Heart left ventricle (tissue), 16 donors: Measurements from ENCODE around the gene DCAF8. TPM values are rescaled to one million over a fixed set of nuclear protein-coding genes. Genes with fewer than 3 reads are reported as not detected.

Source experiments
- ATAC-seq, 4 donors: fragments of 200-7000 bp; cut with Tn5 transposase; one replicate each; pipeline ENCODE4 v1.9.1; 2020 to 2022; ENCODE audit warnings: moderate library complexity in 4 of 4, mild to moderate bottlenecking in 3 of 4, moderate number of reproducible peaks in 1 of 4
- DNase-seq, 5 donors: peaks; one replicate each; pipeline ENCODE4 v3.0.0-alpha.2; 2020
- H3K27ac ChIP-seq, 12 donors: fragments of 200-600 bp; sonication (generic) in 4 of 12; one replicate each; pipeline versions ENCODE4 v1.5.0 to v1.8.0; 2016 to 2022; ENCODE audit warnings: mild to moderate bottlenecking in 2 of 12
- H3K27me3 ChIP-seq, 9 donors: fragments of 200-600 bp; sonication (generic) in 2 of 9; one replicate each; pipeline versions ENCODE4 v1.5.1 to v1.8.0; 2016 to 2022; ENCODE audit warnings: mild to moderate bottlenecking in 3 of 9
- H3K36me3 ChIP-seq, 9 donors: fragments of 200-600 bp; sonication (generic) in 2 of 9; one replicate each; pipeline versions ENCODE4 v1.5.0 to v1.8.0; 2018 to 2022; ENCODE audit warnings: mild to moderate bottlenecking in 2 of 9
- H3K4me1 ChIP-seq, 12 donors: fragments of 200-600 bp; sonication (generic) in 4 of 12; one replicate each; pipeline versions ENCODE4 v1.5.0 to v1.8.0; 2016 to 2022; ENCODE audit warnings: mild to moderate bottlenecking in 3 of 12
- H3K4me3 ChIP-seq, 12 donors: fragments of 200-600 bp; sonication (generic) in 4 of 12; one replicate each; pipeline versions ENCODE4 v1.5.0 to v1.8.0; 2017 to 2022; ENCODE audit warnings: mild to moderate bottlenecking in 9 of 12, moderate library complexity in 4 of 12
- H3K9me3 ChIP-seq, 12 donors: fragments of 200-600 bp; sonication (generic) in 4 of 12; one replicate each; pipeline versions ENCODE4 v1.5.0 to v1.8.0; 2016 to 2022; ENCODE audit warnings: mild to moderate bottlenecking in 1 of 12
- POLR2A ChIP-seq, 2 donors: fragments of 450-650 bp; IDR thresholded peaks; one replicate each; pipeline ENCODE4 v1.6.1; 2017; ENCODE audit warnings: antibody characterized with exemption in 2 of 2, mild to moderate bottlenecking in 2 of 2, moderate library complexity in 2 of 2
- WGBS, 4 donors: extraction: QIAGEN DNeasy Blood & Tissue Kit in 2 of 4; methylation state at CpG; one replicate each; pipeline versions ENCODE4 v1.1.5 to v1.1.7; 2013 to 2018; 5-methylcytosine and 5-hydroxymethylcytosine counted together
- intact Hi-C, 10 donors: fragments of 100-400 bp; cut with DNase I; formaldehyde crosslinking; loops; one replicate each; pipeline versions ENCODE4 v1.11.1 to v1.14.2; 2022
- polyA plus RNA-seq, 2 donors: library from polyadenylated mRNA; stranded (reverse); fragments of 200-250 nt; gene quantifications; one replicate each; pipeline ENCODE4 v1.2.3, GENCODE V29; 2013
- total RNA-seq, 9 donors: library from RNA; depleted of rRNA in 2 of 9; stranded (reverse); fragments of >200 nt in 2 of 9; fragmentation: NEBNext Ultra II Directional in 3 of 9; extraction: Animal tissue kit (Norgen Biotek cat#: 25700) in 3 of 9; gene quantifications; one replicate each; pipeline versions ENCODE4 v1.1.0 to v1.2.4, GENCODE V29; 2016 to 2023
- TF ChIP-seq, protein P1 (sequence below), 12 donors: fragments of 200-600 bp; sonication (generic) in 4 of 12; IDR thresholded peaks; one replicate each; pipeline versions ENCODE4 v1.5.0 to v1.8.0; 2018 to 2022; ENCODE audit warnings: antibody characterized with exemption in 12 of 12, mild to moderate bottlenecking in 5 of 12
- donor health status: ischemic (EF 13 %, LVEDD 7.1; RV severe dilation, severe dysfunction).
- donor health status: healthy with polysubstance abuse.
- donor health status: DM: no; HTN: yes; CAD: no.
- donor health status: DM: no; HTN: no; CAD: no.
- donor health status: ischemic (EF 25% LVEDD 6.9; RV normal size, moderate dysfunction).
- donor health status: ischemic (EF 25% LVEDD 5.7; RV mildly dilated, moderate dysfunction).
- donor health status: healthy.
- donor health status: DM: yes; HTN: yes; CAD: no.
- donor health status: ischemic (EF 35%, LVEDD 5.7; RV mildly dilated, moderate dysfunction).
- donor health status: nonischemic (EF 11% LVEDD 7.7; RV severe dilation, severe dysfunction).
- donor health status: DM: yes; HTN: yes; CAD: no.
- donor health status: PGD.
- donor health status: ischemic (EF 29% LVEDD 5.4; RV normal size, mild dysfunction).
- donor health status: nonischemic (EF 23%, LVEDD 6.1; RV moderate dilation, normal function).

The DCAF8 gene
- total and polyA plus RNA-seq, 11 donors: 78.4 to 161 (median 128) TPM

DNA sequence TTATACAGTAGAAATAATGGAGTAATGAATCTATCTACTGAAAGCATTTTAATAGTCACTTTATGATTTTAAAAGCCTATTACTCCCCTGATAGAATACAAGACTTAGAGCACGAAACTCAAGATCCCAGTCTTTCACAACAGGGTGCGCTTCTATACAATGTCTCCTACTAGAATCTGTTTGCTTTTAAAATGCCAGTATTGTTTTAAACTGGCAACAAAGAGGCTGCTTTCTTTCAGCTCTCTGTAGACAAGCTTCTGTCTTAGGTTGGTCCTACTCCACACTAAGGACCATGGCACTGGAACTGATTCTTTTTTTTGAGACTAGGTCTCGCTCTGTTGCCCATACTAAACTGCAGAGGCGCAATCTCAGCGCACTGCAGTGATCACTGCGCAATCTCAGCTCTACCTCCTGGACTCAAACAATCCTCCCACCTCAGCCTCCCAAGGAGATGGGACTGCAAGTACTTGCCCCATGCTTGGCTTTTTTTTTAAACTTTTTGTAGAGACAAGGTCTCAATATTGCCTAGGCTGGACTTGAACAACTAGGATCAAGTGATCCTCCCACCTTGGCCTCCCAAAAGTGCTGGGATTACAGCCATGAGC lies 4.8 kb downstream of the DCAF8 start:
- DNase-seq: no peak
- peaks cover 0 to 32% (median 13%) of the 10 kb centered on the region in 9 donors for H3K36me3 ChIP-seq
- TF ChIP-seq, protein P1, sequence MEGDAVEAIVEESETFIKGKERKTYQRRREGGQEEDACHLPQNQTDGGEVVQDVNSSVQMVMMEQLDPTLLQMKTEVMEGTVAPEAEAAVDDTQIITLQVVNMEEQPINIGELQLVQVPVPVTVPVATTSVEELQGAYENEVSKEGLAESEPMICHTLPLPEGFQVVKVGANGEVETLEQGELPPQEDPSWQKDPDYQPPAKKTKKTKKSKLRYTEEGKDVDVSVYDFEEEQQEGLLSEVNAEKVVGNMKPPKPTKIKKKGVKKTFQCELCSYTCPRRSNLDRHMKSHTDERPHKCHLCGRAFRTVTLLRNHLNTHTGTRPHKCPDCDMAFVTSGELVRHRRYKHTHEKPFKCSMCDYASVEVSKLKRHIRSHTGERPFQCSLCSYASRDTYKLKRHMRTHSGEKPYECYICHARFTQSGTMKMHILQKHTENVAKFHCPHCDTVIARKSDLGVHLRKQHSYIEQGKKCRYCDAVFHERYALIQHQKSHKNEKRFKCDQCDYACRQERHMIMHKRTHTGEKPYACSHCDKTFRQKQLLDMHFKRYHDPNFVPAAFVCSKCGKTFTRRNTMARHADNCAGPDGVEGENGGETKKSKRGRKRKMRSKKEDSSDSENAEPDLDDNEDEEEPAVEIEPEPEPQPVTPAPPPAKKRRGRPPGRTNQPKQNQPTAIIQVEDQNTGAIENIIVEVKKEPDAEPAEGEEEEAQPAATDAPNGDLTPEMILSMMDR (IDR thresholded peaks at IDR 0.05): no peak
- TF ChIP-seq POLR2A (IDR thresholded peaks at IDR 0.05): no peak
- no peaks in the 10 kb centered on the region for H3K27me3 ChIP-seq
- ATAC-seq: no peak
- H3K27ac ChIP-seq: peak overlapping the region in 6 of 12 donors; percentile 2 to 36 (median 14)
- WGBS, 4 donors: 88 to 96% (median 94%) methylated on average over 6 of the region's 6 CpGs
- no peaks in the 10 kb centered on the region for H3K9me3 ChIP-seq
- intact Hi-C loops: loop anchor here in 2 of 10 donors (5.0 to 10.0 kb wide), 2 partner anchors 50 to 153 kb away; partner anchors contain the start of gene PEA15 (in 1 of the 2)
- H3K4me1 ChIP-seq: peaks cover 0 to 63% (median 50%) of the 10 kb centered on the region in 12 donors
- H3K4me3 ChIP-seq: no peak overlapping the region

DNA sequence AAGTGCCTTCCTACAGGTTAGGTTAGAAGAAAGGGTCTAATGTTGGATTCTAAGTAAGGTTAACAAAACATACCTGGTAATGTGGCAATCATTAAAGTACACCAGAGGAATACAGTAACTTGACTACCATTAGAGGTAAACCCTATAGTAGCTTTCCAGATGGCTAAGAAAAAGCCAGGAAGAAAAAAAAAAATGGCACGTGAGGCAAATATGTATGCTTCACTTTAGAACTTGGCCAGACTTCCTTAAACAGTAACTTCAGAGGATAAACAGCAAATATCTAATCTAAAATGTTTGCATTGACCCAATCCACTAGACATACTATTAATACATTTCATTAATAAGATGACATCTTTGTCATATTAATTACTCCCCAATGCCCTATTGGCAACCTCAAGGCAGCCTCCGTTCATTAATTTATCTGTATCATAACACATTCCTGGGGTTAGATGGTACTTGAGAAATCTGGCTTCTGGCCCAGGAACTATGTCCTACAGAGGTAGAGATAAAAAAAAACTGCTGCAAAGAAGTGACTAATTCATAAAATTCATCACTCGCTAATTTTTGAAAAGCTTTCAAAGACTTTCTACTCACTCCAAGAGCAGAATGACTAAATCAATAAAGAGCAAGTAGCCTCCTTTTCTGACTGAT lies 5.8 kb downstream of the DCAF8 start:
- WGBS, 4 donors: 23 to 35% (median 27%) methylated on average over 3 of the region's 3 CpGs
- Histone ChIP-seq H3K27me3 (no peaks in the 10 kb centered on the region), H3K36me3 (peaks cover 0 to 32% (median 13%) of the 10 kb centered on the region in 9 donors), H3K4me3 (no peak overlapping the region), H3K4me1 (peaks cover 0 to 68% (median 53%) of the 10 kb centered on the region in 12 donors), H3K27ac (peak overlapping the region in 8 of 12 donors; percentile 9 to 36 (median 22)), H3K9me3 (no peaks in the 10 kb centered on the region)
- intact Hi-C loops: loop anchor here in 2 of 10 donors (5.0 to 10.0 kb wide), 2 partner anchors 49 to 152 kb away; partner anchors contain the start of gene PEA15 (in 1 of the 2)
- DNase-seq (no peak), ATAC-seq (no peak)
- no peak for TF ChIP-seq POLR2A (IDR thresholded peaks at IDR 0.05)
- TF ChIP-seq, protein P1 (IDR thresholded peaks at IDR 0.05): no peak

DNA sequence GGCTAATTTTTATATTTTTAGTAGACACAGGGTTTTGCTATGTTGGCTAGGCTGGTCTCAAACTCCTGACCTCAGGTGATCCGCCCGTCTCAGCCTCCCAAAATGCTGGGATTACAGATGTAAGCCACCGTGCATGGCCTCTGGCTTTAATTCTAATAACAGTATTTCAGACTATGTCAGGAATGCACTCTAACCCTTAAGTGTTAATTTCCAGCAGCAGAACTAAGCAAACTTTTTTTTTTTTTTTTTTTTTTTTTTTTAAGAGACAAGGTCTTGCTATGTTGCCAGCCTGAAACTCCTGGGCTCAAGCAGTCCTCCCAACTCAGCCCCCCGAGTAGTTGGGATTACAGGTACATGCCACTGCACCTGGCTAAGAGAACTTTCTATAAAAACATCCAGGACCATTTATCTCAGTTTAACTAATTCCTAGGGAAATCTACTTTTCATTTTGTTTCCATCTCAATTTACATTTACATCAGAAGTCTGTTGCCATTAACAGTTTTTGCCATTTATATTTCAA lies 6.5 kb downstream of the DCAF8 start:
- WGBS, 4 donors: 68 to 79% (median 75%) methylated on average over 4 of the region's 4 CpGs
- Histone ChIP-seq H3K27ac (peak overlapping the region in 6 of 12 donors; percentile 9 to 36 (median 22)), H3K36me3 (peaks cover 0 to 32% (median 13%) of the 10 kb centered on the region in 9 donors), H3K9me3 (no peaks in the 10 kb centered on the region), H3K4me1 (peaks cover 0 to 68% (median 53%) of the 10 kb centered on the region in 12 donors), H3K27me3 (no peaks in the 10 kb centered on the region), H3K4me3 (no peak overlapping the region)
- intact Hi-C loops: loop anchor here in 2 of 10 donors (5.0 to 10.0 kb wide), 2 partner anchors 49 to 151 kb away; partner anchors contain the start of gene PEA15 (in 1 of the 2)
- ATAC-seq (no peak), DNase-seq (no peak)
- TF ChIP-seq POLR2A (IDR thresholded peaks at IDR 0.05): no peak
- TF ChIP-seq, protein P1 (IDR thresholded peaks at IDR 0.05): no peak
